RWPE2 (cell line): Measurements from ENCODE around the gene GNG12.

ENCODE experiments used
- ATAC-seq: fragments of 200-7000 bp; cut with Tn5 transposase; 3 replicates; pipeline ENCODE4 v1.9.1; 2021; ENCODE audit warnings: low read depth
- DNase-seq: peaks from one replicate; pipeline ENCODE4 v3.0.0-alpha.2; 2020; ENCODE audit warnings: low spot score
- H3K27ac ChIP-seq: fragments of 450-650 bp; 2 replicates; pipeline ENCODE4 v1.5.1; 2017; ENCODE audit warnings: mild to moderate bottlenecking; ENCODE audit not compliant: poor library complexity, severe bottlenecking
- H3K27me3 ChIP-seq: fragments of 250-450 bp; sonication (Bioruptor Pico); 2 replicates; pipeline ENCODE4 v1.5.1; 2021; ENCODE audit warnings: mild to moderate bottlenecking, moderate library complexity; ENCODE audit not compliant: insufficient read depth, poor library complexity, severe bottlenecking
- H3K36me3 ChIP-seq: fragments of 250-450 bp; sonication (Bioruptor Pico); 2 replicates; pipeline ENCODE4 v1.5.1; 2020; ENCODE audit warnings: low read depth, mild to moderate bottlenecking, moderate library complexity
- H3K4me1 ChIP-seq: fragments of 250-450 bp; sonication (Bioruptor Pico); 2 replicates; pipeline ENCODE4 v1.5.1; 2021; ENCODE audit warnings: mild to moderate bottlenecking, moderate library complexity; ENCODE audit not compliant: insufficient read depth, poor library complexity, severe bottlenecking
- H3K4me3 ChIP-seq: fragments of 250-450 bp; sonication (Bioruptor Pico); 2 replicates; pipeline ENCODE4 v1.5.1; 2021; ENCODE audit warnings: mild to moderate bottlenecking, moderate library complexity; ENCODE audit not compliant: severe bottlenecking
- H3K9me3 ChIP-seq: fragments of 250-450 bp; sonication (Bioruptor Pico); 2 replicates; pipeline ENCODE4 v1.5.1; 2021; ENCODE audit warnings: mild to moderate bottlenecking, moderate library complexity; ENCODE audit not compliant: severe bottlenecking
- TF ChIP-seq, protein P1 (sequence below): fragments of 450-650 bp; IDR thresholded peaks from one replicate; pipeline ENCODE4 v1.5.1; 2017; ENCODE audit warnings: mild to moderate bottlenecking, moderate library complexity; ENCODE audit not compliant: poor library complexity, severe bottlenecking

The GNG12 gene

DNA sequence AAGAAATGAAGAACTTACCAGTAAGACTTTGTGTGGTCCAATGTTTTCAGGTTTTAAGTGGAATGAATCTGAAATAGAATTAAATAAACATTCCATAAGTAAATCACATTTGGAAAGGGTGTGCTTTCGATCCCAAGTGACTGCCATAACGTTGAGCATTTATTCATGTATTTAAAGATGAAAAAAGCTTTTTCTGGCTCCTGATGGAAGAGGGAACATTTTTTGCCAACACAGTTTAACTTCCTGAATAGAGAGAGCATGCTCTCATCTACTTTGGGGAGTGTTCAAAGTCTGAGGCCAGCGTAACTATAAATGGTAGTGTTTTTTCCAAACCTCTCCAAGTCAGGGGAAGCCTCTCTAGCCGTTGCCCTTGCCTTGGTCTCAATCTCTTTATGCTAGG lies 55.8 kb downstream of the GNG12 start:
- ATAC-seq: no peak
- TF ChIP-seq, protein P1, sequence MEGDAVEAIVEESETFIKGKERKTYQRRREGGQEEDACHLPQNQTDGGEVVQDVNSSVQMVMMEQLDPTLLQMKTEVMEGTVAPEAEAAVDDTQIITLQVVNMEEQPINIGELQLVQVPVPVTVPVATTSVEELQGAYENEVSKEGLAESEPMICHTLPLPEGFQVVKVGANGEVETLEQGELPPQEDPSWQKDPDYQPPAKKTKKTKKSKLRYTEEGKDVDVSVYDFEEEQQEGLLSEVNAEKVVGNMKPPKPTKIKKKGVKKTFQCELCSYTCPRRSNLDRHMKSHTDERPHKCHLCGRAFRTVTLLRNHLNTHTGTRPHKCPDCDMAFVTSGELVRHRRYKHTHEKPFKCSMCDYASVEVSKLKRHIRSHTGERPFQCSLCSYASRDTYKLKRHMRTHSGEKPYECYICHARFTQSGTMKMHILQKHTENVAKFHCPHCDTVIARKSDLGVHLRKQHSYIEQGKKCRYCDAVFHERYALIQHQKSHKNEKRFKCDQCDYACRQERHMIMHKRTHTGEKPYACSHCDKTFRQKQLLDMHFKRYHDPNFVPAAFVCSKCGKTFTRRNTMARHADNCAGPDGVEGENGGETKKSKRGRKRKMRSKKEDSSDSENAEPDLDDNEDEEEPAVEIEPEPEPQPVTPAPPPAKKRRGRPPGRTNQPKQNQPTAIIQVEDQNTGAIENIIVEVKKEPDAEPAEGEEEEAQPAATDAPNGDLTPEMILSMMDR: no peak
- Histone ChIP-seq H3K27ac (no peak overlapping the region), H3K27me3 (no peaks in the 10 kb centered on the region), H3K36me3 (peaks cover 17% of the 10 kb centered on the region; the same call in 1 of the 2 replicates), H3K4me3 (no peak overlapping the region), H3K9me3 (no peaks in the 10 kb centered on the region), H3K4me1 (no peaks in the 10 kb centered on the region)
- no peak for DNase-seq

DNA sequence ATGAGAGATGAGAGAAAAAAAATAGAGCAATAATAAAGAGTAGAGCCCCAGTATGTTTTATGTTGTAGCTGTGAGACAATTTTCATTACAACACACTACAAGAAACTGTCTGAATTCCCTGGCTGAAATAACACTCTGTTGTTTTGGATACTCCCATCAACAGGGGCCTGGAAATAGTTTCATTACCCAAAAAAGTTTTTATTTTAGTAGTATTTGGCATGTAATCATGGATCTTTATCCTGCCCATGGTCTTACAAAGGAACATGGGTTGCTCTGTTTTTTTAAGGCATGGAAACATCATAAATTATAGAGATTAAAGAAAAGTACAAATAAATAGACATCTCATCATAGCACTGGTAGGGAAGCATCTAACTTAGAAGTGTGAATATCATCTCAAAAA lies 56.3 kb downstream of the GNG12 start:
- ATAC-seq (no peak), DNase-seq (no peak)
- Histone ChIP-seq H3K9me3 (no peaks in the 10 kb centered on the region), H3K27me3 (no peaks in the 10 kb centered on the region), H3K4me1 (no peaks in the 10 kb centered on the region), H3K4me3 (no peak overlapping the region), H3K36me3 (peaks cover 17% of the 10 kb centered on the region; the same call in 1 of the 2 replicates), H3K27ac (no peak overlapping the region)
- TF ChIP-seq, protein P1: no peak

DNA sequence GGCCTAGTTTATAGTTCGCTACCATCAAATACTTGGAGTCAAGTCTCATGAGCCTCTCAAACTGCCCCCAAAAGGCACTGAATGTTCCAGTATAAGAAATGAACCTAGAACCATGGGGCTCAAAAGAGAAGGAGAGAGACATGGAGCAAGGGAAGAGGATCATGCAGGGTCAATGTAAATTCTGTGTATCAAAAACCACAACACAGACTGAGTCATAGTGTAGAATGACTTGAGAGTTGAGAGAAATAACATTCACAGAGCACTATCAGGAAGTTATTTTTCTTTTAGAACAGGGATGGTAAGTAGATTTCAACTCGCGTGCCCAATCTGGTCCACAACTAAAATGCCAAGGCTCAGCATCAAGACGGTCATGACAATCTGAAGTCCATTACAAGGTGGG lies 59.8 kb downstream of the GNG12 start:
- no peak overlapping the region for H3K27ac ChIP-seq
- no peak for ATAC-seq
- no peak overlapping the region for H3K4me3 ChIP-seq
- TF ChIP-seq, protein P1: no peak
- no peaks in the 10 kb centered on the region for H3K9me3 ChIP-seq
- DNase-seq: no peak
- no peaks in the 10 kb centered on the region for H3K27me3 ChIP-seq
- H3K4me1 ChIP-seq: no peaks in the 10 kb centered on the region
- peaks cover 17% of the 10 kb centered on the region; the same call in 1 of the 2 replicates for H3K36me3 ChIP-seq

DNA sequence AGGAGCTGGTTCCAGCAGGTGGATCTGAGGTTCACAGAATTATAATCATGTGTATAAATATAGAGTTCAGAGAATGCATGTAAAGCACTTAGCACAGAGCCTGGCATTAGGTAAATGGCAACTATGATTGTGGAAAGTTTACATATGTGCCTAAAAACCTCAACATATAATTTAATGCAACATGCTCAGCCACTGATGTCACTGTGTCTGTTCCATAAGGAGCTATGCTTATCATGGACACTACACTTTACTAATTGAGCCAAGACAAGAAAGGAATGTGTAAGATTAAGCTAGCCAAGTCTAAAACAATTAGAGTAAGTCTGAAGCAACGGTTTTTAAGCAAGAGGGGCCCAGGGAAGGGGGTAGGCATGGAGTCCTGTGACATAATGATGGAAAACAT lies 61.5 kb downstream of the GNG12 start:
- Histone ChIP-seq H3K9me3 (no peaks in the 10 kb centered on the region), H3K4me1 (peaks cover under 1% of the 10 kb centered on the region), H3K4me3 (no peak overlapping the region), H3K27me3 (no peaks in the 10 kb centered on the region), H3K27ac (peak overlapping the region; percentile 28), H3K36me3 (peaks cover 7% of the 10 kb centered on the region; the same call in 1 of the 2 replicates)
- TF ChIP-seq, protein P1: no peak
- no peak for DNase-seq
- ATAC-seq: no peak

DNA sequence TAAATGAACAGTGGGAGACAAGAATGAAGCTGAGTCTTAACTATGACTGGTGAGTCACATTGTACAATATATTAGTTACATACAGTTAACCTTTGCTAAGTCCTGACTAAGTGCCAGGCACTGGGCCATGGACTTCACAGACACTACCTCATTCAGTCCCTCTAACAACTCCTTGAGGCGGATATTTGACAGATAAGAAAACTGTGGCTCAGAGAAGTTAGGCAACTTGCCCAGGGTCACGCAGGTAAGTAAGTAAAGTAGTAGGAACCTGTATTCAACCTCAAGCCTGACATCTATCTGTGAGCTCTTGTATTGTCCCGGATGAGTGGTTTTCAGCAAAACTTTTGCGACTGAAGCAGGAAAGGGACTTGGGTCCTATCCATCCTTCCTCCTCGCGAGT lies 62.1 kb downstream of the GNG12 start:
- H3K36me3 ChIP-seq: peaks cover 6% of the 10 kb centered on the region; the same call in 1 of the 2 replicates
- H3K27me3 ChIP-seq: no peaks in the 10 kb centered on the region
- H3K4me3 ChIP-seq: no peak overlapping the region
- TF ChIP-seq, protein P1: peak; percentile 30
- ATAC-seq: peak; percentile 46; the same call in 2 of the 3 replicates
- no peak for DNase-seq
- H3K9me3 ChIP-seq: no peaks in the 10 kb centered on the region
- peaks cover 7% of the 10 kb centered on the region for H3K4me1 ChIP-seq
- peak overlapping the region; percentile 28 for H3K27ac ChIP-seq
